Endothelial cell of umbilical vein (primary cell): ENCODE results near the gene DHFR. TPM values are rescaled to one million over a fixed set of nuclear protein-coding genes. Genes with fewer than 3 reads are reported as not detected.

Experiments used
- BruUV-seq: library from RNA; stranded (reverse); fragments of 400-500 nt; replicated peaks from 2 replicates; lab custom pipeline; 2021; lab: Mats Ljungman, UMichigan
- CTCF ChIA-PET: fragments of 300-600, 350-600 bp; sonication (Branson Sonifier 250); formaldehyde crosslinking; loops from one replicate; lab custom pipeline; 2021; ENCODE audit warnings: antibody characterized with exemption, inconsistent platforms; lab: Charles Lee
- POLR2A ChIA-PET: fragments of 300-600, 350-600 bp; sonication (Branson Sonifier 250); formaldehyde crosslinking; loops from one replicate; lab custom pipeline; 2021; ENCODE audit warnings: antibody characterized with exemption, inconsistent platforms; lab: Charles Lee
- DNase-seq: peaks from one replicate; pipeline ENCODE4 v3.0.0-alpha.2; 2011; ENCODE audit warnings: low read depth, low spot score
- FAIRE-seq: peaks from 2 replicates; lab custom pipeline; 2011; peaks lifted over from hg19 to GRCh38; lab: Jason Lieb, UNC
- H2AFZ ChIP-seq: 2 replicates; pipeline ENCODE4 v1.6.0; 2012; ENCODE audit warnings: low read depth, low read length, control low read depth, inconsistent platforms
- H3K27ac ChIP-seq: 2 replicates; pipeline ENCODE4 v1.5.1; 2011; ENCODE audit warnings: low read depth, mild to moderate bottlenecking, control low read depth, low read length, moderate library complexity; ENCODE audit not compliant: insufficient read depth
- H3K27me3 ChIP-seq, 2 experiments: 2 replicates each; pipeline versions ENCODE4 v1.6.0 to v1.6.1; 2011; ENCODE audit warnings: low read length in 2 of 2, mixed read lengths in 1 of 2; ENCODE audit not compliant: control insufficient read depth in 2 of 2, insufficient read depth in 2 of 2
- H3K36me3 ChIP-seq, 2 experiments: 2 replicates in 1 of 2; 3 replicates in 1 of 2; pipeline ENCODE4 v1.5.1; 2011; ENCODE audit warnings: low read length in 2 of 2, mild to moderate bottlenecking in 1 of 2, moderate library complexity in 1 of 2; ENCODE audit not compliant: control insufficient read depth in 2 of 2, insufficient read depth in 2 of 2; ENCODE audit errors: extremely low read depth in 1 of 2
- H3K4me1 ChIP-seq: 3 replicates; pipeline ENCODE4 v1.5.1; 2011; ENCODE audit warnings: mild to moderate bottlenecking, low read length; ENCODE audit not compliant: control insufficient read depth, insufficient read depth; ENCODE audit errors: extremely low read depth
- H3K4me2 ChIP-seq: 2 replicates; pipeline ENCODE4 v1.6.1; 2011; ENCODE audit warnings: low read length, control low read depth, mixed read lengths; ENCODE audit not compliant: insufficient read depth
- H3K4me3 ChIP-seq, 3 experiments: fragments of 200-600 bp in 1 of 3; sonication (generic), shearing (Covaris generic) in 1 of 3; replicated peaks in 1 of 3; 2 replicates each; pipeline ENCODE4 v1.5.1; 2011 to 2016; ENCODE audit warnings: control low read depth in 3 of 3, low read length in 3 of 3, mild to moderate bottlenecking in 2 of 3, inconsistent platforms in 1 of 3, low read depth in 1 of 3, moderate library complexity in 1 of 3; ENCODE audit not compliant: insufficient read depth in 1 of 3
- H3K79me2 ChIP-seq: 2 replicates; pipeline ENCODE4 v1.6.0; 2012; ENCODE audit warnings: low read length, inconsistent platforms; ENCODE audit not compliant: control insufficient read depth, insufficient read depth
- H3K9ac ChIP-seq: replicated peaks from 2 replicates; pipeline ENCODE3; 2011; ENCODE audit warnings: low read length, control low read depth; ENCODE audit not compliant: insufficient read depth; ENCODE audit errors: extremely low read depth
- H3K9me1 ChIP-seq: replicated peaks from 3 replicates; pipeline ENCODE4 v1.6.0; 2011; ENCODE audit warnings: mild to moderate bottlenecking, low read length; ENCODE audit not compliant: control insufficient read depth, insufficient read depth; ENCODE audit errors: extremely low read depth
- H3K9me3 ChIP-seq: replicated peaks from 2 replicates; pipeline ENCODE4 v1.5.1; 2012; ENCODE audit warnings: low read length, inconsistent platforms; ENCODE audit not compliant: control insufficient read depth, insufficient read depth
- H4K20me1 ChIP-seq: replicated peaks from 2 replicates; pipeline ENCODE3; 2011; ENCODE audit warnings: mild to moderate bottlenecking, low read length; ENCODE audit not compliant: control insufficient read depth, insufficient read depth; ENCODE audit errors: extremely low read depth
- CTCF ChIP-seq, 2 donors: IDR thresholded peaks; 1 replicate in 1 of 2; 2 replicates in 1 of 2; pipeline ENCODE4 v1.5.1; 2011; ENCODE audit warnings: low read length in 2 of 2, mild to moderate bottlenecking in 2 of 2, moderate library complexity in 2 of 2, control low read depth in 1 of 2, inconsistent platforms in 1 of 2, low read depth in 1 of 2; ENCODE audit not compliant: insufficient read depth in 1 of 2; ENCODE audit errors: extremely low read depth in 1 of 2
- FOS ChIP-seq: IDR thresholded peaks from 2 replicates; pipeline ENCODE4 v1.6.1; 2011; ENCODE audit warnings: mild to moderate bottlenecking, low read length, moderate library complexity, borderline replicate concordance; ENCODE audit not compliant: insufficient read depth
- GATA2 ChIP-seq: IDR thresholded peaks from 2 replicates; pipeline ENCODE4 v1.7.0; 2011; ENCODE audit warnings: low read depth, mild to moderate bottlenecking, moderate library complexity, mixed read lengths, low read length; ENCODE audit not compliant: insufficient read length, insufficient read depth
- POLR2A ChIP-seq: IDR thresholded peaks from 2 replicates; pipeline ENCODE4 v1.6.1; 2012; ENCODE audit warnings: low read depth, mild to moderate bottlenecking, control low read depth, low read length
- dilution Hi-C: fragments of 300-500 bp; cut with MboI; formaldehyde crosslinking; loops from one replicate; pipeline ENCODE4 v1.15.0; 2019; ENCODE audit warnings: low sequenced_read_pairs; ENCODE audit not compliant: extremely low pct_ligation_motif_present
- intact Hi-C: fragments of 100-400 bp; cut with micrococcal nuclease; formaldehyde crosslinking; loops from one replicate; pipeline ENCODE4 v1.10.0; 2022
- polyA plus RNA-seq, 4 experiments: library from polyadenylated mRNA; depleted of rRNA in 3 of 4; stranded (reverse) in 3 of 4; unstranded in 1 of 4; fragments of >200 nt; gene quantifications; 2 replicates each; pipeline versions ENCODE4 v1.2.1 to v1.2.3, GENCODE V29; 2011 to 2012; ENCODE audit warnings: missing spikeins in 1 of 4
- total RNA-seq: library from RNA; stranded (reverse); gene quantifications from 2 replicates; pipeline ENCODE4 v1.2.3, GENCODE V29; 2021

The DHFR gene
- total and polyA plus RNA-seq, 2 donors (not counting 3 experiments of a cell fraction or from before 2014, with no cell fraction given), result 17.6 to 35.8 TPM

DNA sequence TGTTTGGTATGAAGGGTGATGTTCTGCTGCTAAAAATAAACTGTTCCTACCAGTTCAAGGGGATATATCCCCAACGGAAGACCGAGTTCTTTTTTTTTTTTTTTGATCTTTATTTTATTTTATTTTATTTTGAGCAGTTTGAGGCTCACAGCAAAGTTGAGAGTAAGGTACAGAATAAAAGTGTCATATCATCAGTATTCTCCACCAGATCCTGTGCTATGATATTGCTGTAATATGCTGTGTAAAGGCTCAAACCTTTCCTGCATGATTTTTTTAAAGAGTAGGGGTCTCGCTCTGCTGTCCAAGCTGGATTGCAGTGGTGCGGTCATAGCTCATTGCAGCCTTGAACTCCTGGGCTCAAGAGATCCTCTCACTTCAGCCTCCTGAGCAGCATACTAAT lies 34.8 kb upstream of the DHFR start:
- ChIA-PET POLR2A (no interaction called here), CTCF (interaction anchor here (1.3 to 5.8 kb wide), 3 partner anchors 420 to 505 kb away, joined by 3 to 100 read pairs (median 50); no protein-coding TSS in a partner anchor)
- no peak overlapping the region for H3K4me3 ChIP-seq
- no peak for DNase-seq
- no peaks in the 10 kb centered on the region for H3K79me2 ChIP-seq
- no peak overlapping the region for H3K9ac ChIP-seq
- no peaks in the 10 kb centered on the region for H3K27me3 ChIP-seq
- no peak overlapping the region for H3K4me2 ChIP-seq
- TF ChIP-seq FOS (no peak), POLR2A (no peak), GATA2 (no peak), CTCF (IDR thresholded peaks at IDR 0.05; ENCODE audit: extremely low read depth in 1 of 2, insufficient read depth in 1 of 2, low read depth in 1 of 2, low read length in 2 of 2) (no peak)
- H3K9me1 ChIP-seq, result no peaks in the 10 kb centered on the region
- intact Hi-C loops, result loop anchor here (5.0 kb wide), 1 partner anchor 613 kb away; the partner anchor contains the start of gene ZCCHC9
- FAIRE-seq, result no peak
- no peaks in the 10 kb centered on the region for H3K9me3 ChIP-seq
- H3K36me3 ChIP-seq, result no peaks in the 10 kb centered on the region
- no peak overlapping the region for H3K27ac ChIP-seq
- H3K4me1 ChIP-seq, result no peaks in the 10 kb centered on the region
- dilution Hi-C loops, result no loop called here
- no peaks in the 10 kb centered on the region for H4K20me1 ChIP-seq
- no peak overlapping the region for H2AFZ ChIP-seq
- no TSS peak for BruUV-seq
